ENCODE measurements around the gene ADGRL3.

DNA sequence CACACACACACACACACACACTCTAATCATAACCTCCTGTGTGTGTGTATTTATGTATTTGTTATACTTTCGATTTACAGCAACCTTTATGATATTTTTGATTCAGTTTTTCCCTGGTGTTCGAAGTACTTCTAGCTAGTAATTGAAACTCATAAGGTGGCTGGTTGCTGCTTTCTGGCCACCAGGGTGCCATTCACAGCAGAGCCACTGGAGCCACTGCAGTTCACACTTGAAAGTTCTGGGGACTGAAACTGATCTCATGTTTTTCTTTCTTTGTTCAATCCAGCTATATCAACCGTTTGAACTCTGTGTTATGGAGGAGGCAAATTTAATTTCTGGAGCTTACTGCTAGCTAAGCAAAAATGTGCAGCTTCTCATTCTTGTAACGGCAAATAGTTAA is 419.4 kb downstream of the ADGRL3 start:
- no peak for TF ChIP-seq CTCF (conservative IDR thresholded peaks at IDR 0.05; ENCODE audit: low read length)
- TF ChIP-seq EZH2phosphoT487 (IDR thresholded peaks at IDR 0.05; ENCODE audit: borderline replicate concordance, low read depth, low read length), result no peak

Measured in OCI-LY7 (cell line).